Measurements from ENCODE around the gene GLMP. TPM values are rescaled to one million over a fixed set of nuclear protein-coding genes. Genes with fewer than 3 reads are reported as not detected.
"Not testable (repeated sequence)": the region's sequence is repeated elsewhere in the genome, so short reads cannot be mapped to it uniquely, and the experiment has no call there.

Gene GLMP, protein sequence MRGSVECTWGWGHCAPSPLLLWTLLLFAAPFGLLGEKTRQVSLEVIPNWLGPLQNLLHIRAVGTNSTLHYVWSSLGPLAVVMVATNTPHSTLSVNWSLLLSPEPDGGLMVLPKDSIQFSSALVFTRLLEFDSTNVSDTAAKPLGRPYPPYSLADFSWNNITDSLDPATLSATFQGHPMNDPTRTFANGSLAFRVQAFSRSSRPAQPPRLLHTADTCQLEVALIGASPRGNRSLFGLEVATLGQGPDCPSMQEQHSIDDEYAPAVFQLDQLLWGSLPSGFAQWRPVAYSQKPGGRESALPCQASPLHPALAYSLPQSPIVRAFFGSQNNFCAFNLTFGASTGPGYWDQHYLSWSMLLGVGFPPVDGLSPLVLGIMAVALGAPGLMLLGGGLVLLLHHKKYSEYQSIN
- total RNA-seq: 10 to 100 TPM; 17.0 to 20.5 TPM

DNA sequence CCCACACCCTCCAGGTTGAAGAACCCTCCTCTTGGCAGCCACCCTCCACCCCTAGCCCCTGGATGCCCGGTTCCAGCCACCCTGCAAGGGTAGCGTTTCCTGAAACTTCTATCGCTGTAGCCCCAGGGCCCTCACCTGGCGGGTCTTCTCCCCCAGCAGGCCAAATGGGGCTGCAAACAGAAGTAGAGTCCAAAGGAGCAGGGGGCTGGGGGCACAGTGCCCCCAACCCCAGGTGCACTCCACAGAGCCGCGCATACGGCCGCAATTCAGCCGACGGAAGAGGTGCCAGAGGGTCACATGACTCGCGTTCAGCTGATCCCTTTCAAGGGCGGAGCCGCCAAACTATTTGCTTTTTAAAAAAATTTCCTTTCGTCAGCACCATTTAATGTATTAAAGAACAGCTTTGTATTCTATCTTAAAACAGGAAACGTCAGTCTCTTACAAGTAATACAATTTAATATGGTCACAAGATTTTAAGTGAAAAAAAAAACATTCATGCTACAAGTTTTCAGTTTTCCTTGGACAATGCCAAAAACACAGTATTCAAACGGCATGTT is at the start of gene GLMP:
Gene GLMP, minus strand, starts transcription at position 289 of the 557 bp plus-strand sequence. Its CDS starts 34 bp downstream, at position 255.
- Mint-ChIP-seq H3K4me1 (peaks cover 11% of the 10 kb centered on the region), H3K27me3 (no peaks in the 10 kb centered on the region), H3K4me3 (peak within 1 kb of the TSS; percentile 87), H3K27ac (peak within 1 kb of the TSS; percentile 28), H3K36me3 (no peaks in the 10 kb centered on the region), H3K9me3 (no peaks in the 10 kb centered on the region)
- peak; percentile 60 for DNase-seq

GRCh38 chr1:156344409-156344808 is 48.9 kb upstream of the GLMP start:
- Mint-ChIP-seq H3K4me3 (no peak overlapping the region), H3K27me3 (peaks cover 11% of the 10 kb centered on the region), H3K27ac (no peak overlapping the region), H3K9me3 (no peaks in the 10 kb centered on the region), H3K36me3 (no peaks in the 10 kb centered on the region), H3K4me1 (peaks cover 3% of the 10 kb centered on the region)
- no peak for DNase-seq

DNA sequence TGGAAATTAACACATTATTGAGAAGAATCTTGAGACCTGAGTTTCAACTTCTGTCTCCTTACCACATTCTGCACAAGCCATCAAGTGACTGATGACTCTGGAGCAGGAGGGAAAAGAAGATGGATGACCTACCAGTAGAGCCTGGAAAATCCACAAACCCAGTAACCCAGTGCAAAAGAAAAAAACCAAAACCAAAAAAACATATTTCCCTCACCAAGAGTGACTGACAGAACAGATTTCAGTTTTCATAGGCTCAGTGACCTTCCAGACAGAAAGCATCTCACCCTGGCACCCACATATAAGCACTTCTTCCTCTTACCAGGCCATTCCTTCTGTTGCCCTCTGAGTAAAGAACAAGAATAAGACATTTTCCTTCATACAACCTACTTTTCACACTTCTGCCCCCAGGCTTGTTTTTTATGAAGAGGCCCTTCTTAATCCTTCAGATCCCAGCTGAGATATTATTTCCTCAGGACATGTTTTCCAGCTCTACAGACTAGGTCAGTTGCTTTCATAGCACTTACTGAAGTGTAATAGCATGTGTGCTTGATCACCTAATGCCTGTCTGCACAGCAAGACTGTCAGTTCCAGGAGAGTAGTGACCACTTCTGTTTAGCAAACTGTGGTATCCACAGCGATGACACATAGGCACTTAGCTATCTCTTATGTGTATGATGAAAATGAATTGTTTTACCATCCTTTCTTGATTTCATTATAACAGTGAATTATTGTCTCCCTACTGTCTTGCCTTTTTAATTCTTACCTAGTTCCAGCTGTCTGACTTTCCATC is 46.9 kb upstream of the GLMP start:
- no peak overlapping the region for H3K27ac Mint-ChIP-seq
- peaks cover 11% of the 10 kb centered on the region for H3K27me3 Mint-ChIP-seq
- H3K4me1 Mint-ChIP-seq: peaks cover 6% of the 10 kb centered on the region
- H3K4me3 Mint-ChIP-seq: no peak overlapping the region
- no peaks in the 10 kb centered on the region for H3K9me3 Mint-ChIP-seq
- no peak for DNase-seq
- H3K36me3 Mint-ChIP-seq: peaks cover 7% of the 10 kb centered on the region

GRCh38 chr1:156338180-156338976 is 42.9 kb upstream of the GLMP start, which contains the start of the genes CCT3 and TSACC:
CCT3 (minus strand) TSS chr1:156338292; CDS start chr1:156338184, 108 bp downstream.
TSACC (plus strand) TSS chr1:156338526; CDS start chr1:156339758, 1,232 bp downstream.
- Mint-ChIP-seq H3K4me1 (peaks cover 28% of the 10 kb centered on the region), H3K4me3 (peak within 1 kb of the TSS; percentile 98), H3K27ac (peak within 1 kb of the TSS; percentile 93)

DNA sequence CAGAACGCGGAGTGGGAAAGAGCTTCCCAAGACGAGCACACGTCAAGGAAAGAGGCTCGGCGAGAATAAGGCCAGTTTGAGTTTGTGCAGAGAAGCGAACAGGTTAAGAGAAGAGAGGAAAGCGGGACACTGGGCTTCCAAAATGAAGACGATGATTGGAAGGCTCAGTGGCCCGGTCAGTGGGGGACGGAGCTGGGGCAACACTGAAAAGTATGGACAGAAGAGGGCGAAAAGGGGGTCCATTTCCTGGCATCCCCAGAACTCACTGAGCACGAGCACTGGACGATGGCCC is 42.4 kb upstream of the GLMP start:
- Mint-ChIP-seq H3K27ac (peak overlapping the region; percentile 93), H3K9me3 (no peaks in the 10 kb centered on the region), H3K36me3 (peaks cover 39% of the 10 kb centered on the region), H3K4me1 (peaks cover 28% of the 10 kb centered on the region), H3K4me3 (peak overlapping the region; percentile 98), H3K27me3 (no peaks in the 10 kb centered on the region)
- DNase-seq: no peak

More at GRCh38 chr1:156338180-156338976, 42.9 kb upstream of the GLMP start, which contains the start of the genes CCT3 and TSACC:
- H3K27me3 Mint-ChIP-seq: no peaks in the 10 kb centered on the region
- peak; percentile 99 for DNase-seq
- H3K36me3 Mint-ChIP-seq: peaks cover 37% of the 10 kb centered on the region
- H3K9me3 Mint-ChIP-seq: no peaks in the 10 kb centered on the region

- no peaks in the 10 kb centered on the region for H3K9me3 Mint-ChIP-seq
- DNase-seq: peak; percentile 10
- H3K27me3 Mint-ChIP-seq: no peaks in the 10 kb centered on the region
- H3K4me1 Mint-ChIP-seq: peaks cover 28% of the 10 kb centered on the region
- peak overlapping the region; percentile 98 for H3K4me3 Mint-ChIP-seq
- peak overlapping the region; percentile 93 for H3K27ac Mint-ChIP-seq
- peaks cover 44% of the 10 kb centered on the region for H3K36me3 Mint-ChIP-seq
Observed at GRCh38 chr1:156337052-156337887, 41.8 kb upstream of the GLMP start.

- H3K27me3 Mint-ChIP-seq: no peaks in the 10 kb centered on the region
- H3K4me3 Mint-ChIP-seq: peak overlapping the region; percentile 98
- H3K27ac Mint-ChIP-seq: peak overlapping the region; percentile 93
- no peak for DNase-seq
- peaks cover 49% of the 10 kb centered on the region for H3K36me3 Mint-ChIP-seq
- H3K9me3 Mint-ChIP-seq: no peaks in the 10 kb centered on the region
- peaks cover 25% of the 10 kb centered on the region for H3K4me1 Mint-ChIP-seq
Observed at GRCh38 chr1:156336242-156336641, 40.8 kb upstream of the GLMP start.

- not testable (repeated sequence) for DNase-seq, H3K4me3 Mint-ChIP-seq, H3K27me3 Mint-ChIP-seq, H3K27ac Mint-ChIP-seq, H3K4me1 Mint-ChIP-seq, H3K9me3 Mint-ChIP-seq
- H3K36me3 Mint-ChIP-seq: peaks cover 26% of the 10 kb centered on the region
Observed at GRCh38 chr1:156323179-156323578, 27.7 kb upstream of the GLMP start.

DNA sequence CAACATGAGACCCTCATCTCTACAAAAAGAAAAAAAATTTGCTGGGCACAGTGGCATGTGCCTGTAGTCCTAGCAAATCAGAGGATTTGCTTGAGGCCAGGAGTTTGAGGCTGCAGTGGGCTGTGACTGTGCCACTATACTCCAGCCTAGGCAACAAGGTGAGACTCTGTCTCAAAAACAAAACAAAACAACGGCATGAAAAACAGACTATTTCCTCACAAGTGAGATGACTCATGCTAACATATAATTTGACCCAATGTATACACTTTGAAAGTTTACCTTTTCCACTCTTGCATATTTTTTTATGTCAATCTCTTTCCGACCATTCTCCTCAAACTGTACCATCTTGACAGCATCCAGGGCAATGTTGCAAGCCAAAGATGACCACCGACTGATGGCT is 25.1 kb upstream of the GLMP start:
- Mint-ChIP-seq H3K27ac (no peak overlapping the region), H3K36me3 (peaks cover 32% of the 10 kb centered on the region), H3K4me3 (no peak overlapping the region), H3K4me1 (no peaks in the 10 kb centered on the region), H3K27me3 (no peaks in the 10 kb centered on the region), H3K9me3 (no peaks in the 10 kb centered on the region)
- DNase-seq: no peak

GRCh38 chr1:156319664-156320063 is 24.2 kb upstream of the GLMP start:
- Mint-ChIP-seq H3K4me1 (no peaks in the 10 kb centered on the region), H3K36me3 (peaks cover 25% of the 10 kb centered on the region), H3K4me3 (no peak overlapping the region), H3K9me3 (no peaks in the 10 kb centered on the region), H3K27ac (no peak overlapping the region), H3K27me3 (no peaks in the 10 kb centered on the region)
- no peak for DNase-seq

- no peak overlapping the region for H3K4me3 Mint-ChIP-seq
- H3K4me1 Mint-ChIP-seq: no peaks in the 10 kb centered on the region
- no peak overlapping the region for H3K27ac Mint-ChIP-seq
- H3K27me3 Mint-ChIP-seq: no peaks in the 10 kb centered on the region
- H3K36me3 Mint-ChIP-seq: peaks cover 30% of the 10 kb centered on the region
- no peaks in the 10 kb centered on the region for H3K9me3 Mint-ChIP-seq
- no peak for DNase-seq
Observed at GRCh38 chr1:156316909-156317308, 21.4 kb upstream of the GLMP start.

DNA sequence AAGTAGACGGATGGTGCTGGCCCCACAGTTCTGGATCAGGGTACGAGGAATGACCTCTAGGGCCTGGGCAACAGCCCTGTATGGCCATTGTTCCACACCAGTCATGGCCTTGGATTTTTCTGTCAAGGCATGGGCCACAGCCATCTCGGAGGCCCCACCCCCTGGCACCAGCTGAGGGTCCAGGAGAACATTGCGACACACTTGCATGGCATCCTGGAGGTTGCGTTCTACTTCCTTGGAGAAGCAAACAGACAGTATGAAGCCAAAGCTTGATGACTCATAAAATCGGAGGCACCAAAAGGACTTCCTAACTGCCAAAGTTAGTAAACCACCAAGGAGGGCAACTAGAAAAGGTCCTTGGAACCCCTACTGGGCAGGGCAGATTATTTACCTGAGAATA is 15.5 kb upstream of the GLMP start:
- H3K27ac Mint-ChIP-seq: no peak overlapping the region
- H3K4me1 Mint-ChIP-seq: no peaks in the 10 kb centered on the region
- peaks cover 23% of the 10 kb centered on the region for H3K36me3 Mint-ChIP-seq
- DNase-seq: no peak
- H3K9me3 Mint-ChIP-seq: no peaks in the 10 kb centered on the region
- no peak overlapping the region for H3K4me3 Mint-ChIP-seq
- H3K27me3 Mint-ChIP-seq: no peaks in the 10 kb centered on the region

- H3K4me1 Mint-ChIP-seq: no peaks in the 10 kb centered on the region
- no peak for DNase-seq
- H3K27ac Mint-ChIP-seq: no peak overlapping the region
- no peaks in the 10 kb centered on the region for H3K27me3 Mint-ChIP-seq
- H3K4me3 Mint-ChIP-seq: no peak overlapping the region
- no peaks in the 10 kb centered on the region for H3K9me3 Mint-ChIP-seq
- peaks cover 21% of the 10 kb centered on the region for H3K36me3 Mint-ChIP-seq
Observed at GRCh38 chr1:156308078-156308477, 12.6 kb upstream of the GLMP start.

- Mint-ChIP-seq H3K4me3 (no peak overlapping the region), H3K27me3 (no peaks in the 10 kb centered on the region), H3K27ac (no peak overlapping the region), H3K9me3 (no peaks in the 10 kb centered on the region), H3K36me3 (peaks cover 17% of the 10 kb centered on the region), H3K4me1 (no peaks in the 10 kb centered on the region)
- no peak for DNase-seq
Observed at GRCh38 chr1:156305215-156305614, 9.7 kb upstream of the GLMP start.

All from activated naive CD8-positive, alpha-beta T cell treated with anti-CD3 and anti-CD28 coated beads for 36 hours (primary cell).